ENCODE measurements around the gene SLC12A5. TPM values are rescaled to one million over a fixed set of nuclear protein-coding genes. Genes with fewer than 3 reads are reported as not detected.

The SLC12A5 gene
- total and polyA plus RNA-seq, 9 of the 15 experiments (the other 6 are each of a cell fraction or from before 2014, with no cell fraction given) = 0.36 to 7.5 (median 2.1) TPM

DNA sequence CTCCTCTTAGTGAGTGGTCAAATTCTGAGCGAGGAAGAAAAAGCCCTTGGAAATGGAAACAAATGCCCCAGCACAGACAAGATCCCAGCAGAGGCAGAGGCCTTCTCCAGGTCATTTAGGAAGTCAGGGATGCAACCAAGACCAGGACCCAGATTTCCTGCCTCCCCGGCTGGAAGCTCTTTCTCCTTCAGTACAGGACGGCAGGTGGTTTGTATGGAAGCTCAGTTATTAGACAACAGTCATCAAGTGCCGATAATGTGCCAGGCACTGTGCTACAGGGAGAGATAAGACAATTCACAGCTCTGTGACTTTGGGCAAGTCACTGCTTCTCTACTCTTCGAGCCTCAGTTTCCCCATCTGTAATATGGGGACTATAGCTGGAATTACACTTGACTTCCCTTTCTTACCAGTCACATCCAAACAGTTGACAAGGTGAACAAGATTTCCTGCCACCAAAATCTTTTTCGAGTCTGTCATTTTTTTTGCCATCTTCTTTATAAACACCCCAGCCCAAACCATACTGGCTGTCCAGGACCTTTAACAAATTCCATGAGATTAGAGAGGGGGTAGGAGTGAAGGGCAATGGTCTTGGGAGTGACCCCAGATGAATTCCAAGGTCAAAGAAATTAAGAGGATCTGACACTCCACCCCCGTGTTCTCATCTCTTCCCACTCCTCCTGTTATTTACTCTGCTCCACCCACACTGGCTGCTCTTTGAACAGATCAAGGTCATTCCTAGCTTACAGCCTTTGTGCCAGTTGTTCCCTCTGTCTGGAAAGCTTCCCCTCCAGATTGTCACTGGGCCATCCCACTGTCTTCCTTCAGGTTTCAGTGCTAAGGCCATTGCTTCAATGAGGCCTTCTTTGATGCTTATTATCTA, 14.3 kb upstream of the SLC12A5 start:
- ChIA-PET CTCF (ENCODE audit: low intra/inter-chr PET ratio) (interaction anchor here (0.6 to 2.2 kb wide), 7 partner anchors 8 to 334 kb away, joined by 3 to 18 read pairs (median 4); partner anchors contain the start of gene NCOA5), POLR2A (interaction anchor here (0.5 to 1.4 kb wide), 4 partner anchors 13 to 92 kb away, joined by 3 to 6 read pairs (median 4); no protein-coding TSS in a partner anchor)
- H3K9me3 ChIP-seq (replicated peaks; ENCODE audit: control insufficient read depth, insufficient read depth, low read depth, low read length) = no peaks in the 10 kb centered on the region
- TF ChIP-seq ZBED1 (IDR thresholded peaks at IDR 0.05) = no peak
- peak; percentile 15 for TF ChIP-seq RBM25 (IDR thresholded peaks at IDR 0.05; ENCODE audit: low read depth, low read length, severe bottlenecking)
- no peak for TF ChIP-seq ZNF165 (CRISPR knock-in tag; IDR thresholded peaks at IDR 0.05; ENCODE audit: borderline replicate concordance)
- no peak for TF ChIP-seq MTA3 (IDR thresholded peaks at IDR 0.05; ENCODE audit: borderline replicate concordance)
- TF ChIP-seq, protein P1, sequence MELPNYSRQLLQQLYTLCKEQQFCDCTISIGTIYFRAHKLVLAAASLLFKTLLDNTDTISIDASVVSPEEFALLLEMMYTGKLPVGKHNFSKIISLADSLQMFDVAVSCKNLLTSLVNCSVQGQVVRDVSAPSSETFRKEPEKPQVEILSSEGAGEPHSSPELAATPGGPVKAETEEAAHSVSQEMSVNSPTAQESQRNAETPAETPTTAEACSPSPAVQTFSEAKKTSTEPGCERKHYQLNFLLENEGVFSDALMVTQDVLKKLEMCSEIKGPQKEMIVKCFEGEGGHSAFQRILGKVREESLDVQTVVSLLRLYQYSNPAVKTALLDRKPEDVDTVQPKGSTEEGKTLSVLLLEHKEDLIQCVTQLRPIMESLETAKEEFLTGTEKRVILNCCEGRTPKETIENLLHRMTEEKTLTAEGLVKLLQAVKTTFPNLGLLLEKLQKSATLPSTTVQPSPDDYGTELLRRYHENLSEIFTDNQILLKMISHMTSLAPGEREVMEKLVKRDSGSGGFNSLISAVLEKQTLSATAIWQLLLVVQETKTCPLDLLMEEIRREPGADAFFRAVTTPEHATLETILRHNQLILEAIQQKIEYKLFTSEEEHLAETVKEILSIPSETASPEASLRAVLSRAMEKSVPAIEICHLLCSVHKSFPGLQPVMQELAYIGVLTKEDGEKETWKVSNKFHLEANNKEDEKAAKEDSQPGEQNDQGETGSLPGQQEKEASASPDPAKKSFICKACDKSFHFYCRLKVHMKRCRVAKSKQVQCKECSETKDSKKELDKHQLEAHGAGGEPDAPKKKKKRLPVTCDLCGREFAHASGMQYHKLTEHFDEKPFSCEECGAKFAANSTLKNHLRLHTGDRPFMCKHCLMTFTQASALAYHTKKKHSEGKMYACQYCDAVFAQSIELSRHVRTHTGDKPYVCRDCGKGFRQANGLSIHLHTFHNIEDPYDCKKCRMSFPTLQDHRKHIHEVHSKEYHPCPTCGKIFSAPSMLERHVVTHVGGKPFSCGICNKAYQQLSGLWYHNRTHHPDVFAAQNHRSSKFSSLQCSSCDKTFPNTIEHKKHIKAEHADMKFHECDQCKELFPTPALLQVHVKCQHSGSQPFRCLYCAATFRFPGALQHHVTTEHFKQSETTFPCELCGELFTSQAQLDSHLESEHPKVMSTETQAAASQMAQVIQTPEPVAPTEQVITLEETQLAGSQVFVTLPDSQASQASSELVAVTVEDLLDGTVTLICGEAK (IDR thresholded peaks at IDR 0.05) = 0 out of 2 replicates have a peak, but pooled peaks have one; percentile 1
- TF ChIP-seq, protein P1 (CRISPR knock-in tag; IDR thresholded peaks at IDR 0.05) = no peak
- 0 out of 4 replicates have a peak, but pooled peaks of 1 of the 2 experiments have one; percentile 6 for TF ChIP-seq NRF1 (conservative IDR thresholded peaks at IDR 0.05 in 1 of 2, IDR thresholded peaks at IDR 0.05 in 1 of 2)
- TF ChIP-seq RUNX1 (IDR thresholded peaks at IDR 0.05; ENCODE audit: low read depth) = no peak
- TF ChIP-seq MEIS2 (IDR thresholded peaks at IDR 0.05; ENCODE audit: partially characterized antibody) = no peak
- DNase-seq (ENCODE audit: extremely low read depth in 1 of 4, low spot score in 3 of 4) (no peak), FAIRE-seq (no peak), ATAC-seq (no peak)
- BruUV-seq (replicated peaks) = no TSS peak
- no peak overlapping the region for H3K27ac ChIP-seq (ENCODE audit: extremely low read depth, low read depth, low read length)
- intact Hi-C loops (cut with micrococcal nuclease) (no loop called here), in situ Hi-C loops (cut with MboI) (no loop called here)
- no peaks in the 10 kb centered on the region for H3K79me2 ChIP-seq (ENCODE audit: control insufficient read depth, insufficient read depth, low read length)
- H3K9ac ChIP-seq (ENCODE audit: insufficient read depth in 1 of 2, low read depth in 2 of 2, low read length in 2 of 2) = peak overlapping the region in 1 of 2 experiments; percentile 72; a peak in 2 of 4 replicates
- peak overlapping the region; percentile 77 for H3K4me2 ChIP-seq (ENCODE audit: insufficient read depth, low read length)
- peak overlapping the region; percentile 92 for H2AFZ ChIP-seq (ENCODE audit: low read depth, low read length)
- H3K27me3 ChIP-seq (ENCODE audit: control insufficient read depth in 2 of 2, insufficient read depth in 2 of 2, low read length in 2 of 2) = peaks cover 6 to 17% of the 10 kb centered on the region in 2 experiments; a peak in 4 of 5 replicates
- no peaks in the 10 kb centered on the region for H3K9me1 ChIP-seq (ENCODE audit: control insufficient read depth, insufficient read depth, low read length)
- H4K20me1 ChIP-seq (replicated peaks; ENCODE audit: control insufficient read depth, insufficient read depth, low read length) = no peaks in the 10 kb centered on the region
- no peaks in the 10 kb centered on the region for H3K36me3 ChIP-seq (ENCODE audit: control insufficient read depth, insufficient read depth, low read length)
- no peak overlapping the region for H3K4me3 ChIP-seq
- 16% methylated on average over 7 of the region's 7 CpGs for WGBS (ENCODE audit: insufficient coverage, low coverage, missing lambda C conversion rate)
- peaks cover 0 to 37% of the 10 kb centered on the region in 2 experiments; a peak in 2 of 5 replicates for H3K4me1 ChIP-seq (replicated peaks in 1 of 2; ENCODE audit: control insufficient read depth in 2 of 2, insufficient read depth in 2 of 2, low read length in 2 of 2)

All from K562 (cell line).